HG02610 (cell line): ENCODE data around the gene SLC34A1.
A peak's percentile ranks its signal among the peaks of the same experiment; 100 is the strongest.
"Not testable (repeated sequence)": the region's sequence is repeated elsewhere in the genome, so short reads cannot be mapped to it uniquely, and the experiment has no call there.

Source experiments
- ATAC-seq: cut with Tn5 transposase; IDR thresholded peaks from one replicate; pipeline ENCODE4 v1.9.1; 2021; ENCODE audit warnings: mild to moderate bottlenecking, moderate library complexity; ENCODE audit not compliant: unreplicated experiment

The SLC34A1 gene

DNA sequence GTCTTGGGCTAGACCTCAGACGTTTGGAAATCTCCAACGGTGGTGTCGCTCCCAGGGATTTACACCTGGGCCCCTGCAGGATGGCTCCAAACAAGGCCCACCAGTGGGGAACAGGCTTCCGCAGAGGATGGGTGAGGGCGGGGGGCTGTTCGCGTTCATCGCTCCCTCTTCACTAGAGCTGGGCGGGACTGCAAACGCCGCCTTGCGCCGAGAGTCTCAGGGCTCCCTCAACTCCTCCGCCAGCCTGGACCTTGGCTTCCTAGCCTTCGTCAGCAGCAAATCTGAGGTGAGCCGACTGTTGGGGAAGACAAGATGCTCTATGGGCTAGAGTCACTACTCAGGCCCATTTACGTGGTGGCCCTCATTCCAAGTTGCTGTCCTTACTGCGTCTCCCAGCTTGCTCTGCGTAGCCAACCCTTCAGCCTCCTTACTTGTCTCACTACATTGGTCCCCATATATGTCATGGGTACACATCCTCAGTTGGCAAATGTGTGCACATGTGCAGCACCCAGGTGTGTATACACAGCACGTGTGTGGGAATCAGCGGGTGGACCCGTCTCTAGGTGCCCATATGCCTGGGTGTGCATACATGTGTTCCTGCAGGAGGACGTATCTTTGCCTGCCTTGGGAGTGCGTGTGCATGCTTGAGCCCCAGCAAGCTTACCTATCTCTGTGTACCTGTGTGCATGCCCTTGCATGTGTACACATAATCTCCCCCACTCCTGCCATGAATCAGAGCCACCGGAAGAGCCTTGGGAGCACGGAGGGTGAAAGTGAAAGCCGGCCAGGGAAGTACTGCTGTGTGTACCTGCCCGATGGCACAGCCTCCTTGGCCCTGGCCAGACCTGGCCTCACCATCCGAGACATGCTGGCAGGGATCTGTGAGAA is 16.0 kb upstream of the SLC34A1 start:
- ATAC-seq: no peak

DNA sequence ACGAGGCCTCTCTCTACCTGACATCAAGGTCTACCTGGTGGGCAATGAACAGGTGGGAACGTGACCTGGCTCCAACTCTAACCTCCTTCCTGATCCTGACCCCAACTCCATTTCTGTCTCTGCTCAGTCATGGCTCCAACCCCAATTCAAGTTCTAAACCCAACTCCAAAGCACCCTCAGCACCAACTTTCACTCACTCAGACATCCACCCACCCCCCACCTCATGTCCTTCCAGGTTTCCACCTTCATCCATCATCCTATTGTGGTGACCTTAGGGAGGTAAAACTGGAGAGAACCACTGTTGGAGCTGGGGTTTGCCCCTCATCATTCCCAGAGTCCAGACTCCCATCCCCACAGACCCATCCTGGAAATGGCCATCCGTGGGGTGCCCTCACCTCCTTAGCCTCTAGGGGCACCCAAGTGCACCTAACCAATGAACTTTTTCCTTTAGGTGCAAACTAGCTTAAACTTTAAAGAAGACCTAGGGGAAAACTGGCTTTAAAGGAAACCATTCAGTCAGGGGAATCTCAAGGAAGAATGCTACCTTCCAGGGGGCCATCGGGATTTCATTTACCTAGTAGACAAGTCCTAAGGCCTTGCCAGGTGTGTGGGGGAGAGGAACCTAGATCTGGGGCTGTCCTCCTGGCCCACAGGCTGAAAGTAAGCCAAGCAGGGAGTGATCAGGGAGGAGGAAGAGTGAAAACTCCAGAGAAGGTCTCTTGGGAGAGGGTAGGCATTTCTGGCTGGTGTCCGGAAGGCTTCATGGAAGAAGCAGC is 15.2 kb upstream of the SLC34A1 start:
- ATAC-seq: no peak

DNA sequence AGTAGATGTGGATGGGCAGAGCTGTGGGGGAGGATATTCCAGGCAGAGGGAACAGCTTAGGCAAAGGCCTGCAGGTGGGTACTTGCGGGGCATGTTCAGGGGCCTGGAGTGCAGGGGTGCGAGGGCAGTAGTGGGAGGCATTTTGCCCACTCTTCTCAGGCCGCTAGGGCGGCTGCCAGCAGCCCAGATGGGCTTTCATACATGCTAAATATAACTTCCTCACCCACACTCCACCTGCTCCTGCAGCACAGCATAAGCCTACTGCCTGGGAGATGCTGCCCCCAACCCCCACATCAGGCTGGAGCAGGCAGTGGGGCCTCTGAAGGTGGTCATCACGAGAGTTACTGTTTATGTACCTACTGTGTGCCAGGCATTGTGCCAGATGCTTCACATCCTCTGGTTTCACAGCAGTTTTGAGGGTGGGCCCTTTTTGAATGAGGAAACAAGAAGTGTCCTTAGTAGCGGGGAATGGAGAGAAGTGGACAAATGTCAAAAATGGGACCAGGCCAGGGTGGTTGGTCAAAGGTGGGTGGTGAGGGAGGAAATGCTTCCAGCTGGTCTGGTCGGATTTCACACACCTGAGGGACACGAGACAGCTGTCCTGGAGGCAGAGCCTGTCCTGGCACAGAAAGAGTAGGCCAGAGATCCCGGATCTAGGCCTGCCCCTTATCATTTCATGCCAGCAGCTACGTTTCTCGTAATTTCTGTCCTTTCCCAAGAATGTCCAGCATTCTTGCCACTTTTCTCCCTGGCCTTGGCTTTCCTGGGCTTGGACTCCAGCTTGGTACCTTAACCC is 14.4 kb upstream of the SLC34A1 start:
- no peak for ATAC-seq

DNA sequence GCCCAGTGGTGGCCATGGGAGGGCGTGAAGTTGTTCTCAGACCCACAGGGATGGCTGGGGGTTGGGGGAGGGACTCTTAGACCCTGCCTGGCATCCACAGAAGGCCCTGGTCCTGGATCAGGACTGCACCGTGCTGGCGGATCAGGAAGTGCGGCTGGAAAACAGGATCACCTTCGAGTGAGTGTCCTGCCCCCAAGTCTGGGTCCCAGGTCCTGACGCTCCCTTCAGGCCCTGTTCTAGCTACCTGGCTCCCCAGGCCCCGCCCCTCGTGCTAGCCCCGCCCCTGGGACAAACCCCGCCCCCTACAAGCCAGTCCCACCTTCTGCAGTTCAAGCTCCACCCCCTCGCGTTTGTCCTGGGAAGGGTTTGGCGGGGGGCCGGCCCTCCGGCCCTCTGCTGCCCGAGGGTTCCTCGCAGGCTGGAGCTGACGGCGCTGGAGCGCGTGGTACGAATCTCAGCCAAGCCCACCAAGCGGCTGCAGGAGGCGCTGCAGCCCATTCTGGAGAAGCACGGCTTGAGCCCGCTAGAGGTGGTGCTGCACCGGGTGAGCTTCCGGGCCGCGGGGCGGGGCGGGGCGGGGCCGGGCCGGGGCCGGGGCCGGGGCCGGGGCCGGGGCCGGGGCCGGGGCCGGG is 13.6 kb upstream of the SLC34A1 start:
- no peak for ATAC-seq

DNA sequence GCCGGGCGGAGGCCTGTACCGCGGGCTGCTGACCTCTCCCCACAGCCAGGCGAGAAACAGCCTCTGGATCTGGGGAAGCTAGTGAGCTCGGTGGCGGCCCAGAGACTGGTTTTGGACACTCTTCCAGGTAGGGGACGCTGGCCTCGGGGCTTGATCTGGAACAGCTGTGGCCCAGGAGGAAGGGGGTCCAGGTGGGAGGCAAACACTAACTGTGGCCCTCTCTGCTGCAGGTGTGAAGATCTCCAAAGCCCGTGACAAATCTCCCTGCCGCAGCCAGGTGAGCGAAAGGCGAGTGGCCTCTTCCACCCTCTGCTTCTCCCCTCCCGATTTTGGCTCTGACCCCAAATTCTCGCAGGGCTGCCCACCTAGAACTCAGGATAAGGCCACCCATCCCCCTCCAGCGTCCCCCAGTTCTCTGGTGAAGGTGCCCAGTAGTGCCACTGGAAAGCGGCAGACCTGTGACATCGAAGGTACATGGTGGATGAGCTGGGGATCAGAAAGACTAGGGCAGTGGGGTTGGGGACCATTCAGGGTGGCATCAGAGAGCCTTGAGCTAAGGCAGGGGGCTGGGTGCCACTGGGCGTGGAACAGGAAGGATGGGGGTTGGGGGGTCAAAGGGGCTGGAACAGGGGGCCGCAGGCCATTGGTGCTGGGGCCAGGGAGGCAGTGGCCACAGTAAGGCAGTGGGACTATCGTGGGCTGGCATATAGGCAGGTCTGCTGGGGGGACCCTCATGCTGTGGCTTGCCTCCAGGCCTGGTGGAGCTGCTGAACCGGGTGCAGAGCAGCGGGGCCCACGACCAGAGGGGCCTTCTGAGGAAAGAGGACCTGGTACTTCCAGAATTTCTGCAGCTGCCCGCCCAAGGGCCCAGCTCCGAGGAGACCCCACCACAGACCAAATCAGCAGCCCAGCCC is 12.9 kb upstream of the SLC34A1 start:
- ATAC-seq: no peak

DNA sequence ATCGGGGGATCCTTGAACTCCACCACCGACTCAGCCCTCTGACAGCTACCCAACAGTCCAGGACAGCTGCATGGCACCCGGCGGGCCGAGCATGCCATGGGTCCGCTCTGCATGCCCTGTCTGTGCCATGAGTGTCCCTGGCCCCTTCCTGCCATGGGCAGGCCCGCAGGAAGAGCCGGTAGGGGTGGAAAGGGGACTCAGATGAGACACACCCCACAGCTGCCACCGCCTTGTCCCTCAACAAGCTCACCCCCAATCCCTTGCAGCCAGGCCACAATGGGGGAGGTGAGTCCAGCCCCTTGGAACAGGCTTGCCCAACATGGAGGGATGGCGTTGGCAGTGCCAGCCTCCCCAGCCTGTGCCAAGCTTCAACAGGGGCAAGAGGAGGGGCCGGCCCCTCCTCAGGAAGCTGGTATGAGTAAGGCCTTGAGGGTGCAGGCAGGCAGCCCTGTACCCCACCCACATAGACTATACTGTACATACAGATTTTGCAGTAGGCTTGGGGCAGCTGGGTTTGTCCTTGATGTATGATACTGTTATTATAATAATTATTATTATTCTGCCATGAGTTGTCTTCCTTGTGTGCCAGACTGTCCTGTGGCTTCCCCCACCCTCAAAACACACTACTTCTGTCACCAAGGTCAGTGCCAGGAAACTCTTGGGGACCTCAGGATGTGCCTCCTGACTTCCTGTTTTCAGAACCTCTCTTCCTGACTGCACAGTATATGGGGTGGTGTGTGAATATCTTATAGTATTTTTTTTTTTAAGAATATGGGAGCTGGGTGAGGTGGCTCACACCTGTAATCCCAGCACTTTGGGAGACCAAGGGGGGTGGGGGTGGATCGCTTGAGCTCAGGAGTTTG is 12.0 kb upstream of the SLC34A1 start:
- no peak for ATAC-seq

DNA sequence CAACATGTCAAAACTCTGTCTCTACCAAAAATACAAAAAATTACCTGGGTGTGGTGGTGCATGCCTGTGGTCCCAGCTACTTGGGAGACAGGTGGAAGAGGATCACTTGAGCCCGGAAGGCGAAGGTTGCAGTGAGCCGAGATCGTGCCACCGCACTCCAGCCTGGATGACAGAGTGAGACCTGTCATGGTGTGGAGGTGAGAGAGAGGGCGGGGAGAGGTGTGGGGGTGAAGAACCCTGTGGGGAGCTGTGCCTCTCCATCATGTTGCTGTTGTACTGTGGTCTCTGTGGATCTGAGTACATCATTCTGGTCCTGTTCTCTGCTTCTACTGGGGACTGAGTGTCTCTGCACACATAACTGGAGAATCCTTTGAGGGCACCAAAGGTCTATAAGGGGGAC is 11.3 kb upstream of the SLC34A1 start:
- ATAC-seq: no peak

DNA sequence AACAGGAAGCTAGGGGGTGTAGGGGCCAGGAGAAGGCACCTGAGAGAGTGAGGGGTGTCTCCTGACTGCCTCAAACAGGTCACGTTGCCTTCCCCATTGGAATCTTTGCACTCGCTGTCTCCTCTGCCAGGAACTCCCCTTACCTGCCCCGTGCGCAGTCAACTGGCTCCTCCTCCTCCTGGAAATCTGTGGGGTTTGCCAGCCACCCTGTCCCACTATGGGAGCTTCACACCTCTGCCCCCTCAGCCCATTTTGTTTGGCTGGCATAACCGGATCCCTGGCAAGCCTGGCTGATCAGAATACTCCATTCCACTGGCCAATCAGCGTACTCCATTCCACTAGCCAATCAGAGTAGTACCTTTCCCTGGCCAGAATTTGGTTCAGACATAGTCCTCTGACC is 10.4 kb upstream of the SLC34A1 start:
- ATAC-seq: no peak

DNA sequence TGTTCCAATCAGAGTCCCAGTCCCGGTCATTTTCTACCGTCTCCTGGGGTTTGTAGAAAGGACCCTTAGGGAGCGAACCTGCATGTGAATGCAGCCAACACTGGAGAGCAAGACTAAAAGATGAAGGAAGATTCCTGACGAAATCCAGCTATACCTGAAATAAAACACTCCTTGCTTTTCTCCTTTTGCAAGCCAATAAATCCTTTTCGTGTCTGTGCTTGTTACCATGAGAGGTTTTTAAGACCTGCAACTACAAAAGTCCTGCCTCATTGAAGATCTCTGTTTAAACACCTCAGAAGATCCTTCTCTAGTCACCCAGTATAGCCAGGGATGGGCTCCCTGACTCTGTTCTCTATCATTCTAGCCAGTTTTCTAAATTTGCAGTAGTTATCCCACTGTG is 10.0 kb upstream of the SLC34A1 start:
- no peak for ATAC-seq

DNA sequence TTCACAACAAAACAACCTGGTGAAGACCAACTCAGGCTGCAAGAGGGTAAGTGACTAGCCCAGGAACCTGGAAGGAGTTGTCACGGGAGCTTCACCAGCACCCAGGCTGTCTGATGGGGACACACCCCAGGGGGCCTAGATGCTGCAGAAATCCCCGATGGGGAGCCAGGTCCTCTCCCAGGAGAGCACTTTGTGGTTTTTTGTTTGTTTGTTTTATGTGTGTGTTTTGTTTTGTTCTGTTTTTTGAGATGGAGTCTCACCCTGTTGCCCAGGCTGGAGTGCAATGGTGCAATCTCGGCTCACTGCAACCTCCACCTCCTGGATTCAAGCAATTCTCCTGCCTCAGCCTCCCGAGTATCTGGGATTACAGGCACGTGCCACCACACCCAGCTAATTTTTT is 8.7 kb upstream of the SLC34A1 start:
- ATAC-seq: not testable (repeated sequence)

DNA sequence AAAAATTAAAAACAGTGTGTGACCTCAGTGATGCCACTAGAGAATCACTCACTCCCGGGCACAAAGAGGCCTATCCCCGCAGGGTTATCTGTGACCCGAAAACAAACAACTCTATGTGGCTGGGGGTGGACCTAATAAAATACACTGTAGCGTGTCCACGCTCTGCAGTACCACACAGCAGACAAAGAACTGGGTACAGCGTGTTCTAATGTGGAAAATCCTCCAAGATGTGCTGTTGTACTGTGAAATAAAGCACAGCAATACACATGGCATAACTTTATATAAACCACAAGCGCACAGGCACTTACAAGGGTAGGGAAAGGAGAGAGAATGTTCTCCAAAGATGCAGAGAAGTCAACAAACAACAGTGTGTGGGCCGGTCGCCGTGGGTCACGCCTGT is 8.1 kb upstream of the SLC34A1 start:
- ATAC-seq: no peak

DNA sequence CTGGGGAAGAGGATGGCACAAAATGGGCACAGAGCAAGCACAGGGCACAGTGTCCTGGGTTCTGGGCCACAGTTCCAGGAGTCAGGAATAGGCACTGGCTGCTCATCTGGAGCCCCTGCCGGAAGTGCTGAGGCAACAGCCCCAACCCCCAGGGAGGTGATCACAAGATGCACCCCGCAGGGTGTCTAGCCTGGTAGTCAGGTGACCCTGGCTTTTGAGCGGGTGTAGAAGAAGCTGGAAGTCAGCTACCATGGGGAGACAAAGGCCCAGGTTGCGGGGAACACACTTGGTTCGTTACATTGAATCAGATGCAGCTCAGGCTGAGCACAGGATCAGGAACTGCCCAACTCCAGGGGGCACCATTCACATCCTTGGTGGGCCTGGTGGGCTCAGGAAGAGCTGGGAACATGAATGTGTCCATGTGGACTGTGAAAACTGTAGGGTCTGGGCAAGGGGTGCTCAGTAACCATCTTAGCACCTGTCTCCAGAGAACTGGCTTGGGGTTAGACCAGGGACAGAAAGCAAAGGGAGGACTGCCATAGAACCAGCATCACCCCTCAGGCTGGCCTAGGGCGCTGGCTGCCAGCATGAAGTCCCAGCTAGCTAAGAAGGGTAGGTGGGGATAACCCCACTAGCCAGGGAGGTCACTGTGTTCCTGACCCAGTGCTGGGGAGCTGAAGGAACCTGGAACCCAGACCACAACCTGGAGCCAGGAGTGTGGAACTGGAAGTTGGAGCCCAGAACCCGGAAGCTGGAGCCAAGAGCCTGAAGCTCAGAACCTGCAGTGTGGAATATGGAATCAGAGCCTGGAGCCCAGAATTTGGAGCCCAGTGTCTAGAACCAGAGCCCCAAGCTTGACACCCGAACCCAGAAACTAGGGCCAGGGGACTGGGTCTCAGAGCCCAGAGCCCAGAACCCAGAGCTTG is 6.1 kb upstream of the SLC34A1 start:
- no peak for ATAC-seq

DNA sequence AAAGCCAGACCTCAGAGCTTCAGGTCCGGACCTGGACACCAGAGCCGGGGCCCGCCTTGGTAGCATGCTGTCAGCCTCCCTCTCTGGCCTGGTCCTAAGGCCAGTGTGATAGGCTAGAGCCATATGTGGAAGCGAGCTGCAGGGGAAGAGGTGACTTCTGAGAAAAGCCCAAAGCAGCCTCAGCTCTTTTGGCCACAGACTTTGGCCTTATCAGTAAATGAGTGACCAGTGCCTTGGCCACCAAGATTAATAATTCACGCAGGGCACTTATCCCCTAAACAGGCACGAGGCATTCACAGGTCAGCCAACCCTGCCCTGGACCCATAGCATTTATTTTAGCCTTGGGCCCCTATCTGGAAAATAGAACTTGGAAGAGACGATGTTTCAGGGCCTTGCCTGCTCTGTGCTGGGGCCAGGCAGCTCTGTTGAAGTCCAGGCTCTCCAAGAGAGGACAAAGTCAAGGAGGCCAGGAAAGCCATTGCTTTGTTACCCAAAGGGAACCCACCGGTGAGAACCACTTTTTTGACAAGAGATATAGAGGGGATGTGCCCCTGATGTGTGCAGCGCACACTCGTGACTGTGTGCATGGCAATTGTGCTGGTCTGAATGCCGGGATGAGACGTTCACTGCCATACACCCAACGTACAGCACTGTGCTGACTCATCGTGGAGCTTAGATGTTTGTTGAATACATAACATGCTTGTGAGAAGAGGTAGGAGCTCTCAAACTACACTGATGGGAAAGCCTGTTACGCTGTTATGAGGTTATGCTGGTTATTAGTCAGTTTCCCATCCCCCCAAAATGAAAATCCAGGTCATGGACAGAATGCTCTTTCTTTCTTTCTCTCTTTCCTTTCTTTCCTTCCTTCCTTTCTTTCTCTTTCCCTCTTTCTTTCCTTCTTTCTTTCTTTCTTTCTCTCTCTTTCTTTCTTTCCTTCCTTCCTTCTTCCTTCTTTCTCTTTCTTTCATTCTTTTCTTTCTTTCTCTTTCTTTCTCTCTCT is 5.0 kb upstream of the SLC34A1 start:
- ATAC-seq: peak; percentile 76

DNA sequence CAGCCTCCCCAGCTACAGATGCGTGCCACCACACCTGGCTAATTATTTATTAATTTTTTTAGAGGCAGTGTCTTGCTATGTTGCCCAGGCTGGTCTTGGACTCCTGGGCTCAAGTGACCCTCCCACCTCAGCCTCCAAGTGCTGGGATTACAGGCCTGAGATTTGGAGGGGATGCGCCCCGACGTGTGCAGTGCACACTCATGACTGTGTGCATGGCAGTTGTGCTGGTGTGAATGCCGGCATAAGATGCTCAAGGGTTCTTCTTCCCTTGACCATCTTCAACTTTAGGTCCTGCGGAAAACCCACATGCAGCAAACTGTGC is 3.5 kb upstream of the SLC34A1 start:
- no peak for ATAC-seq

DNA sequence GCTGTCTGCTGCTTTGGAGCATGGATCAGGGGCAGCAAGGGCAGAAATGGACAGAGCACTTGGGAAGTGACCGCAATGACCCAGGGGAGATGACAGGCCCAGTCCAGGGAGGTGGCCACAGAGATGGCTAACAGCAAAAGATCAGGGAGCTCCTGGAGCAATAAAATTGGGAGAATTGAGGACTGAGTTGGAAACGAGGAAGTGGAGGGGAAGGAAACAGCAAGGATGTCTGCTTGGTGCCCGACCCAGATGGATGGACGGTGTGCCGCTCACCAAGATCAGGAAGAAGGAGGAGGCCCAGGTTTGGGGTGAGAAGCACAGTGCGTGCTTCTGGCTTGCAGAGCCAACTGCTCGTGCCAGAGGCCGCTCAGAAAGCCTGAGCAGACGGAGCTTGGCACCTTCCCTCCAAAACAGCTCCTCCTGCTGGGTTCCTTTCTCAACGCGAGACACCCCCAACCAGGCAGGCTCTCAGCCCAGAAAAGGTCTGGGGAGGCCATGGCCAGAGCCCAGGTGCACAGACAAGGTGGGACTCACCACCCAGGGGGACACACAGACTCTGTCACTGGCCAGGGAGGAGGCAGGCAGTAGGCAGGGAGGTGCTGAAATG is 1.7 kb upstream of the SLC34A1 start:
- no peak for ATAC-seq

DNA sequence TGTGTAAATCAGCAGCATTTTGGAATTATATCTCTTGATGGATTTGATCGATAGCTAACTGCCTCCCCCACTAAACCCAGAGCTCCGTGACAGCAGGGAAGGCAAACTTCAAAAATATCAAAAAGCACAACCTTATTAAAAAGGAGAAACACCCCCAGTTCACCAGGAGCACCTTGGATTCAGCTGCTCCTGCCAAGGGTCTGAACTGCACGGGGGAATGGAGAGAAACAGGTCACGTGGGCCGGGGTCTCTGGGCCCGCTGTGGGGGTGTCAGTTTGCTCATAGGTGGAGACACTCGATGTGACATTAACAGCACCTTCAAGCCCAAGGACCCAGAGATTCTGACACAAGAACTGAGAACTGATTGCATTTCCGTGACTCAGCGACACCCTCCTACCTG is 1.1 kb upstream of the SLC34A1 start:
- no peak for ATAC-seq
